OCI-LY3 (cell line): Measurements from ENCODE around the gene BRINP2.

Source experiments
- EZH2phosphoT487 ChIP-seq: fragments of 200-600 bp; shearing (Covaris generic); IDR thresholded peaks from 2 replicates; pipeline ENCODE4 v1.6.1; 2018; ENCODE audit warnings: antibody characterized with exemption, mixed run types, low read depth
- TF ChIP-seq, protein P1 (sequence below): fragments of 200-600, 300-600 bp; sonication (generic); IDR thresholded peaks from 2 replicates; pipeline ENCODE4 v1.5.1; 2014; ENCODE audit warnings: antibody characterized with exemption, low read length, low read depth

DNA sequence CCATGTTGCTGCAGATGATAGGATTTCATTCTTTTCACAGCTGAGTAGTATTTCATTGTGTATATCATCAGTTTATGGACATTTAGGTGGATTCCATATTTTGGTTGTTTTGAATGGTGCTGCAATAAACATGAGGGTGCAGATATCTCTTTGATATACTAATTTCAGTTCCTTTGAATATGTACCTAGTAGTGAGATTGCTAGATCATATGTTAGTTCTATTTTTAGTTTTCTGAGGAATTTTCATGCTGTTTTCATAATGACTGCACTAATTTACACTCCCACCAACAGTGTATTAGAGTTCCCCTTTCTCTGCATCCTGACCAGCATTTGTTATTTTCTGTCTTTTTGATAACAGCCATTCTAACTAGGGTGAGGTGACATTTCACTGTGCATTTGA lies 82.1 kb downstream of the BRINP2 start:
- TF ChIP-seq, protein P1, sequence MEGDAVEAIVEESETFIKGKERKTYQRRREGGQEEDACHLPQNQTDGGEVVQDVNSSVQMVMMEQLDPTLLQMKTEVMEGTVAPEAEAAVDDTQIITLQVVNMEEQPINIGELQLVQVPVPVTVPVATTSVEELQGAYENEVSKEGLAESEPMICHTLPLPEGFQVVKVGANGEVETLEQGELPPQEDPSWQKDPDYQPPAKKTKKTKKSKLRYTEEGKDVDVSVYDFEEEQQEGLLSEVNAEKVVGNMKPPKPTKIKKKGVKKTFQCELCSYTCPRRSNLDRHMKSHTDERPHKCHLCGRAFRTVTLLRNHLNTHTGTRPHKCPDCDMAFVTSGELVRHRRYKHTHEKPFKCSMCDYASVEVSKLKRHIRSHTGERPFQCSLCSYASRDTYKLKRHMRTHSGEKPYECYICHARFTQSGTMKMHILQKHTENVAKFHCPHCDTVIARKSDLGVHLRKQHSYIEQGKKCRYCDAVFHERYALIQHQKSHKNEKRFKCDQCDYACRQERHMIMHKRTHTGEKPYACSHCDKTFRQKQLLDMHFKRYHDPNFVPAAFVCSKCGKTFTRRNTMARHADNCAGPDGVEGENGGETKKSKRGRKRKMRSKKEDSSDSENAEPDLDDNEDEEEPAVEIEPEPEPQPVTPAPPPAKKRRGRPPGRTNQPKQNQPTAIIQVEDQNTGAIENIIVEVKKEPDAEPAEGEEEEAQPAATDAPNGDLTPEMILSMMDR, result no peak
- TF ChIP-seq EZH2phosphoT487, result no peak
